ENCODE data around the gene HCRTR2.

HCRTR2 gene

GRCh38 chr6:55260181-55260580, 85.9 kb downstream of the HCRTR2 start:
- no peak for TF ChIP-seq CTCF (IDR thresholded peaks at IDR 0.05; ENCODE audit: insufficient read depth, low read depth, low read length, missing control alignments)
- no peak overlapping the region for H3K4me3 ChIP-seq (ENCODE audit: low read length)
- no peak for DNase-seq (ENCODE audit: low read depth)

GRCh38 chr6:55265409-55266114, 91.2 kb downstream of the HCRTR2 start:
- H3K4me3 ChIP-seq (ENCODE audit: low read length) = no peak overlapping the region
- no peak for DNase-seq (ENCODE audit: low read depth)
- no peak for TF ChIP-seq CTCF (IDR thresholded peaks at IDR 0.05; ENCODE audit: insufficient read depth, low read depth, low read length, missing control alignments)

- no peak for TF ChIP-seq CTCF (IDR thresholded peaks at IDR 0.05; ENCODE audit: insufficient read depth, low read depth, low read length, missing control alignments)
- no peak for DNase-seq (ENCODE audit: low read depth)
- H3K4me3 ChIP-seq (ENCODE audit: low read length) = no peak overlapping the region
Observed at GRCh38 chr6:55266896-55267295, 92.6 kb downstream of the HCRTR2 start.

GRCh38 chr6:55276745-55277530, 102.6 kb downstream of the HCRTR2 start:
- H3K4me3 ChIP-seq (ENCODE audit: low read length) = no peak overlapping the region
- TF ChIP-seq CTCF (IDR thresholded peaks at IDR 0.05; ENCODE audit: insufficient read depth, low read depth, low read length, missing control alignments) = peak; percentile 76
- DNase-seq (ENCODE audit: low read depth) = peak; percentile 77

GRCh38 chr6:55277646-55278045, 103.3 kb downstream of the HCRTR2 start:
- no peak for DNase-seq (ENCODE audit: low read depth)
- TF ChIP-seq CTCF (IDR thresholded peaks at IDR 0.05; ENCODE audit: insufficient read depth, low read depth, low read length, missing control alignments) = no peak
- no peak overlapping the region for H3K4me3 ChIP-seq (ENCODE audit: low read length)

- DNase-seq (ENCODE audit: low read depth) = no peak
- TF ChIP-seq CTCF (IDR thresholded peaks at IDR 0.05; ENCODE audit: insufficient read depth, low read depth, low read length, missing control alignments) = no peak
- no peak overlapping the region for H3K4me3 ChIP-seq (ENCODE audit: low read length)
Observed at GRCh38 chr6:55281215-55281614, 106.9 kb downstream of the HCRTR2 start.

Measured in epithelial cell of esophagus (primary cell).